ENCODE data around the gene LHFPL3.
"Not testable (repeated sequence)": the region's sequence is repeated elsewhere in the genome, so short reads cannot be mapped to it uniquely, and the experiment has no call there.

Gene LHFPL3

DNA sequence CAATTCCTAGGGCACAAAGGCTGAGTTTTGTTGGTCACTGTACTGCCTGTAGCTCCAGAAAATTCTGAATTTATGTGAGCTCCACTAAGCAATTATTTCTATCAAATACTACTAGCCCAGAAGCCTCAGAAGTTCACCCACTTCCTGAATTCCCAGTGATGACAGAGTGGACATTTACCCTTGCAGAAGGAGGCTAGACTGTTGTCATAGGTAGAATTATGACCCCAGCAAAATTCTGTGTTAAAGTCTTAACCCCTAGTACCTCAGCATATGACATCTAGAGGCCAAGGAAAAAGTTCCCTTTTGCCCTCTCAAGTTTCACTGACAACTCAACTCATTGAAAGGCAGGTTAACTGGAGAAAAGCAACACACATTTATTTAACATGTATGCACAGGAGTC, 606.9 kb downstream of the LHFPL3 start:
- DNase-seq (ENCODE audit: low spot score): no peak

DNA sequence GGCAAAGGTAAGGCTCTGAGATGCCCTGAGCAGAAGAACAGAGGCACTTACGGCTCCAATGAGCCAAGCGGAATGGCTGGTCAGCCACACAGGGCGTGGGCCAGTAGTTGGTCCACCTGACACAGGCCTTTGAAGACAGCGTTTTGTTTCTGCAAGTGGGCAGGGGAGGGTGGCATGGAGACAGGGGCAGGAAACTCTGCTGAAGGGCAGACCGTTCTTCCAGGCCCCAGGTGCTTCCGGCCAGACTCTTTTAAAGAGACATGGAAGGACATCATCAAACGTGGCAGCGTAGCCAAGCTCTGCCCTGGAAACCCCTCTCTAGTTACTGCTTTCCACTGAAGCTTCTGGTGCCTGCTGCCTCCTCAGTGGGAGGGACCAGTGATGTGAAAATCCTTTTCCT, 608.1 kb downstream of the LHFPL3 start:
- no peak for DNase-seq (ENCODE audit: low spot score)

DNA sequence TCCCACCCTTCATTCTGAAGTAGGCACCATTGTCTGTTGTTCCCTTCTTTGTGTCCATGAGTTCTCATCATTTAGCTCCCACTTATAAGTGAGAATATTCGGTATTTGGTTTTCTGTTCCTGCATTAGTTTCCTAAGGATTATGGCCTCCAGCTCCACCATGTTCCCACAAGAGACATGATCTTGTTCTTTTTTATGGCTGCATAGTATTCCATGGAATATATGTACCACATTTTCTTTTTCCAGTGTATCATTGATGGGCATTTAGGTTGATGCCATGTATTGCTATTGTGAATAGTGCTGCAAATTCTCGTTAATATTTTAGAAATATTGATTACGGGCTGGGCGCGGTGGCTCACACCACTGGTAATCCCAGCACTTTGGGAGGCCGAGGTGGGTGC, 609.1 kb downstream of the LHFPL3 start:
- not testable (repeated sequence) for DNase-seq (ENCODE audit: low spot score)

GRCh38 chr7:104938741-104939390, 610.5 kb downstream of the LHFPL3 start:
- DNase-seq (ENCODE audit: low spot score): no peak

GRCh38 chr7:104940023-104940710, 611.8 kb downstream of the LHFPL3 start:
- no peak for DNase-seq (ENCODE audit: low spot score)

GRCh38 chr7:104943502-104944343, 615.3 kb downstream of the LHFPL3 start:
- no peak for DNase-seq (ENCODE audit: low spot score)

DNA sequence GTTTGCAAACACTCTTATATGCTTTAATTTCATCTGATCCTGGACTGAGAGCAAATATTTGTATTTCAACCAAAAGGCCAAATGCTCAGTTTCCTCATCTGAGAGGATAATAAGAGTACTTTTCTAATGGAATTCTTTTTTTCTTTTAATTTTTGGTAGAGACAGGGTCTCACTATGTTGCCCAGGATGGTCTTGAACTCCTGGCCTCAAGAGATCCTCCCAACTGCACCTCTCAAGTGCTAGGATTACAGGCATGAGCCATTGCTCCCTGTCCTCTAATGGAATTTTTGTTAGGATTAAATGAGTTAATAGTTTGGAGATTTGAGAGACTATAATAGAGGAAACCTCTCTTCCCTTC, 617.2 kb downstream of the LHFPL3 start:
- DNase-seq (ENCODE audit: low spot score): no peak

DNA sequence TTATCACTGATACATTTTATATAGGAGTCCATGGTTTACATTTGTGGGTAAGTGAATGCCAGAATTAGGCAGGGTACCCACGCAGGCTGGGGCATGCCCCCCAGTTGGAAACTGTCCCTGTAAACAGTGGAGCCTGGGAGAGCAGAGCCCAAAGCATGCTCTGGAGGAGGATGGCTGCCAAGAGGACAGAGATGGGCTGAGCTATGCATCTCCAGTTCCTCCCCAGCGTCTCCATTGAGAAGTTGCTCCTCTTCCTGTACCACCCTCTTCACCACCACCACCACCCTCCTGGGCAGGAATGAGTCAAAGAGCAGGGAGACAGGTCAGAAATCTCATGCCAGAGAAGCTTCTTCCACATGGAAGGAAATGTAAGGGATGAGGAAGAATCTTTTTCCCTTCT, 617.9 kb downstream of the LHFPL3 start:
- DNase-seq (ENCODE audit: low spot score): no peak

DNA sequence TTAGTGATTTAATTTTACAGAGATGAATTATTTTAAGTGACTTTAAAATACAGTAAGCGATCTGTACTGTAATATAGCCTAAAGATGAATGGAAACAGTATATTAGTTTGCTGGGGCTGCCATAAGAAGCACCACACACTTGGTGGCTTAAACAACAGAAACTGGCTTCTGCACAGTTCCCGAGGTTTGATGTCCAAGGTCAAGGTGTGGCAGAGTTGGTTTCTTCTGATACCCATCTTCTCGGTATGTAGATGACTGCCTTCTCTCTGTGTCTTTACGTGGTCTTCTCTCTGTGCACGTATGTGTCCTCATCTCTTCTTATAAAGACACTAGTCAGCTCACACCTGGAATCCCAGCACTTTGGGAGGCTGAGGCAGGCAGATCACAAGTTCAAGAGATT, 621.6 kb downstream of the LHFPL3 start:
- DNase-seq (ENCODE audit: low spot score): no peak

- DNase-seq (ENCODE audit: low spot score): no peak
These were observed 622.4 kb downstream of the LHFPL3 start for GRCh38 chr7:104950754-104951153.

- DNase-seq (ENCODE audit: low spot score): no peak
These were observed 623.1 kb downstream of the LHFPL3 start for GRCh38 chr7:104951546-104951945.

DNA sequence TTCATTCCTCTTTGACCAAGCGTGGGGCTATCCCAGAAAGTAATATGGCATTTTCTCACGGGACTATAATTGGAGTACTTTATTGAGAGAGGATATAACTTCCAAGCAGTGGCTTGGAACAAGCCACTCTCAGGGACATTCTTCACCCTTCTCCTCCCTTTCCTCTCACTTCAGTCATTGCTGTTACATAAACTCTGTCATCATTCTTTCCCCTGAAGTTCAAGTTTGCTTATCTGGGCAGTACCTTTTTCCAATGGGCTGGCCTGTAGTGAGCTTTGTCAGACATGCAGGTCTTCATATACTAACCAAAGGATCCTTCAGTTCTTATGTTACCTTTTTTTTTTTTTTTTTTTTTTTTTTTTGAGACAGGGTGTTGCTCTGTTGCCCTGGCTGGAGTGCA, 626.9 kb downstream of the LHFPL3 start:
- no peak for DNase-seq (ENCODE audit: low spot score)
